ENCODE results near the gene EPHB2. TPM values are rescaled to one million over a fixed set of nuclear protein-coding genes. Genes with fewer than 3 reads are reported as not detected.

The EPHB2 gene
- total and polyA plus RNA-seq, 2 of the 8 experiments (the other 6 are each of a cell fraction or from before 2014, with no cell fraction given): 15.8 to 17.2 TPM

GRCh38 chr1:22830041-22830566 lies 119.5 kb downstream of the EPHB2 start:
- Histone ChIP-seq H3K4ac (replicated peaks; ENCODE audit: insufficient read length, low read depth, low read length) (no peak overlapping the region), H4K91ac (replicated peaks; ENCODE audit: insufficient read length, low read length) (no peak overlapping the region), H4K20me1 (replicated peaks in 1 of 2; ENCODE audit: control insufficient read depth in 1 of 2, insufficient read depth in 2 of 2, low read length in 2 of 2) (peaks cover 0 to 2% of the 10 kb centered on the region in 2 experiments), H3K4me3 (ENCODE audit: extremely low read depth in 1 of 4, insufficient read depth in 2 of 4, low read depth in 3 of 4, low read length in 4 of 4) (no peak overlapping the region), H3K56ac (replicated peaks; ENCODE audit: insufficient read length, low read depth, low read length) (no peak overlapping the region), H3K4me1 (replicated peaks in 1 of 4; ENCODE audit: control insufficient read depth in 3 of 4, insufficient read depth in 4 of 4, low read length in 3 of 4) (peaks cover 14 to 23% (median 15%) of the 10 kb centered on the region in 4 experiments), H2AFZ (ENCODE audit: low read length) (no peak overlapping the region), H3K23me2 (ENCODE audit: low read depth, low read length) (no peaks in the 10 kb centered on the region), H3K9me3 (ENCODE audit: insufficient read depth in 2 of 2, low read depth in 1 of 2, low read length in 1 of 2) (no peaks in the 10 kb centered on the region), H3K23ac (ENCODE audit: insufficient read length) (no peak overlapping the region), H3K14ac (ENCODE audit: insufficient read length) (no peak overlapping the region), H3K36me3 (ENCODE audit: control insufficient read depth in 2 of 4, insufficient read depth in 4 of 4, low read length in 3 of 4) (no peaks in the 10 kb centered on the region), H4K5ac (ENCODE audit: insufficient read length, low read depth, low read length) (no peak overlapping the region), H3K4me2 (ENCODE audit: insufficient read depth in 1 of 2, low read depth in 2 of 2, low read length in 2 of 2) (no peak overlapping the region), H3K79me1 (ENCODE audit: low read depth, low read length) (no peaks in the 10 kb centered on the region), H2BK15ac (ENCODE audit: low read length) (0 out of 2 replicates have a peak overlapping the region, but pooled peaks have one; percentile 31), H2BK120ac (replicated peaks; ENCODE audit: low read depth, low read length) (no peak overlapping the region), H3K18ac (ENCODE audit: extremely low read depth, low read length) (no peak overlapping the region), H4K8ac (ENCODE audit: extremely low read depth, insufficient read depth, low read length) (no peak overlapping the region), H2BK20ac (ENCODE audit: low read length) (no peak overlapping the region), H3K79me2 (ENCODE audit: control insufficient read depth in 1 of 2, insufficient read depth in 2 of 2, low read length in 2 of 2) (no peaks in the 10 kb centered on the region), H3K27ac (ENCODE audit: low read depth, low read length) (no peak overlapping the region), H2BK12ac (ENCODE audit: low read depth, low read length) (peak overlapping the region; percentile 20; the same call in 1 of the 2 replicates), H2AK5ac (ENCODE audit: low read depth, low read length) (no peak overlapping the region), H2BK5ac (ENCODE audit: low read depth, low read length) (no peak overlapping the region), H3K27me3 (replicated peaks in 1 of 4; ENCODE audit: control insufficient read depth in 3 of 4, extremely low read depth in 1 of 4, insufficient read depth in 3 of 4, low read length in 3 of 4) (no peaks in the 10 kb centered on the region), H3K9ac (replicated peaks in 1 of 4; ENCODE audit: extremely low read depth in 1 of 4, low read depth in 3 of 4, low read length in 3 of 4) (no peak overlapping the region)
- ChIA-PET POLR2A (ENCODE audit: partially characterized antibody) (interaction anchor here (0.7 kb wide), 1 partner anchor 14 kb away, joined by 3 read pairs; no protein-coding TSS in a partner anchor), CTCF (ENCODE audit: partially characterized antibody) (interaction anchor here (1.1 kb wide), 1 partner anchor 24 kb away, joined by 3 read pairs; no protein-coding TSS in a partner anchor)
- FAIRE-seq (no peak), DNase-seq (ENCODE audit: low read depth in 1 of 2, low spot score in 2 of 2) (no peak)
- 86% methylated on average over 4 of the region's 6 CpGs; no CpG with 5 or more reads in 1 of the 2 experiments for WGBS, 2 experiments (ENCODE audit: extremely low coverage in 1 of 2, insufficient coverage in 1 of 2, insufficient read length in 1 of 2, insufficient replicate concordance in 2 of 2, low coverage in 1 of 2, low lambda C conversion rate in 2 of 2, missing lambda C conversion rate in 1 of 2)
- no peak for TF ChIP-seq SIN3A (conservative IDR thresholded peaks at IDR 0.05 in 1 of 2, IDR thresholded peaks at IDR 0.05 in 1 of 2; ENCODE audit: low read depth in 1 of 2, low read length in 2 of 2)
- peak in 1 of 3 experiments; percentile 3; a peak in 1 of 4 replicates for TF ChIP-seq CTCF (IDR thresholded peaks at IDR 0.05; ENCODE audit: control extremely low read depth in 1 of 3, insufficient read depth in 1 of 3, low read depth in 1 of 3, low read length in 3 of 3)
